CD4-positive, alpha-beta T cell treated with Interferon alpha-2 for 1 hour (primary cell): ENCODE data around the gene SMKR1.
"Not testable (repeated sequence)": the region's sequence is repeated elsewhere in the genome, so short reads cannot be mapped to it uniquely, and the experiment has no call there.

ENCODE experiments used
- DNase-seq, 2 donors: peaks; one replicate each; pipeline ENCODE4 v3.0.0-alpha.2; 2020 to 2022

Gene SMKR1

GRCh38 chr7:129530795-129531391, 28.6 kb downstream of the SMKR1 start:
- DNase-seq: peak in 1 of 2 donors; percentile 4

- no peak for DNase-seq
Observed at GRCh38 chr7:129531721-129532120, 29.4 kb downstream of the SMKR1 start.

- no peak for DNase-seq
Observed at GRCh38 chr7:129532375-129532774, 30.0 kb downstream of the SMKR1 start.

GRCh38 chr7:129534558-129535274, 32.4 kb downstream of the SMKR1 start:
- not testable (repeated sequence) for DNase-seq

- DNase-seq: peak; percentile 7 to 36
Observed at GRCh38 chr7:129535896-129536295, 33.6 kb downstream of the SMKR1 start.

GRCh38 chr7:129536323-129536722, 34.0 kb downstream of the SMKR1 start:
- no peak for DNase-seq

GRCh38 chr7:129538790-129539189, 36.5 kb downstream of the SMKR1 start:
- DNase-seq: no peak

GRCh38 chr7:129540340-129540739, 38.0 kb downstream of the SMKR1 start:
- DNase-seq: no peak

- no peak for DNase-seq
Observed at GRCh38 chr7:129544700-129545099, 42.4 kb downstream of the SMKR1 start.

- DNase-seq: no peak
Observed at GRCh38 chr7:129550693-129551360, 48.5 kb downstream of the SMKR1 start.

GRCh38 chr7:129553899-129554461, 51.6 kb downstream of the SMKR1 start:
- DNase-seq: peak; percentile 27 to 52

GRCh38 chr7:129556607-129557133, 54.3 kb downstream of the SMKR1 start:
- no peak for DNase-seq

GRCh38 chr7:129557686-129558481, 55.6 kb downstream of the SMKR1 start:
- no peak for DNase-seq

GRCh38 chr7:129559564-129559963, 57.2 kb downstream of the SMKR1 start:
- no peak for DNase-seq

- no peak for DNase-seq
Observed at GRCh38 chr7:129560831-129561230, 58.5 kb downstream of the SMKR1 start.

GRCh38 chr7:129561677-129562359, 59.5 kb downstream of the SMKR1 start:
- DNase-seq: no peak
